Endothelial cell of umbilical vein (primary cell): ENCODE data around the gene RIBC2.

Source experiments
- EZH2 ChIP-seq: IDR thresholded peaks from 2 replicates; pipeline ENCODE4 v1.6.1; 2012; ENCODE audit warnings: borderline replicate concordance, low read depth, mild to moderate bottlenecking, moderate library complexity, low read length, inconsistent platforms; ENCODE audit not compliant: severe bottlenecking
- JUN ChIP-seq: IDR thresholded peaks from 2 replicates; pipeline ENCODE4 v1.6.1; 2011; ENCODE audit warnings: borderline replicate concordance, low read depth; ENCODE audit not compliant: insufficient read length, insufficient read depth
- POLR2A ChIP-seq: IDR thresholded peaks from 2 replicates; pipeline ENCODE4 v1.6.1; 2012; ENCODE audit warnings: low read depth, mild to moderate bottlenecking, control low read depth, low read length
- POLR2AphosphoS5 ChIP-seq: IDR thresholded peaks from 2 replicates; pipeline ENCODE4 v1.6.1; 2012; ENCODE audit warnings: low read depth, mild to moderate bottlenecking, control low read depth, low read length, moderate library complexity; ENCODE audit not compliant: insufficient read depth
- TF ChIP-seq, protein P1 (sequence below), 2 donors: IDR thresholded peaks; 1 replicate in 1 of 2; 2 replicates in 1 of 2; pipeline ENCODE4 v1.5.1; 2011; ENCODE audit warnings: low read length in 2 of 2, mild to moderate bottlenecking in 2 of 2, moderate library complexity in 2 of 2, control low read depth in 1 of 2, inconsistent platforms in 1 of 2, low read depth in 1 of 2; ENCODE audit not compliant: insufficient read depth in 1 of 2; ENCODE audit errors: extremely low read depth in 1 of 2
- TF ChIP-seq, protein P2 (sequence below): IDR thresholded peaks from 2 replicates; pipeline ENCODE4 v1.6.1; 2011; ENCODE audit not compliant: insufficient read depth, insufficient read length

DNA sequence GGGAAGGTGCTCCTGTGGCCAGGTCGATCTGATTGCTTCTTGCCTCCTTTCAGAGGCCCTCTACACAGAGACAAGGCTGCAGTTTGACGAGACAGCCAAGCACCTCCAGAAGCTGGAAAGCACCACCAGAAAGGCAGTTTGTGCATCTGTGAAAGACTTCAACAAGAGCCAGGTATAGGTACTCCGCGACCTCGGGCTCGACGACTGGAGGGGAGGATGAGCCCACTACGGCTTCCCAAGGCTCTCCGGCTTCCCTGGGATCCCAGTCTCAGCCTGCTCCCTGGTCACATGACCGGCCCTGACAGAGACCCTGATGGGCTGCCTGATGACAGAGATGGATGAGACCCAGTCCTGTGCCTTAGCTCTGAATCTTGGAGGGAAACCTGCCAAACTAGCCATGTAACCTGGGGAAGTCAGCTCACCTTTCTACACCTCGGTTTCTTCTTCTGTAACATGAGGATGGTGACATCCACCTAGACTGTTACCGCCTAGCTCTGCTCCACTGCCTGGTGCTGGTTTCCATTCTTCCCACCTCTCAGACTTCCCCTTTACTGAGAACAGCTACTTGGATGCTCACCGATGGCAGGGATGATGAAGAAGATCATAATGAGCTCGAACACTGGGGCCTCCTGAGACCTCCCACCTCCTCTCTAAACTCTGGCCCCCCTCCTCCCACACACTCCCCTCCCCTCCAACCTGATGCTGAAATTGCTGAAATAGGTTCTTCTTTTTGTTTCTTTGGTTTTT lies 8.9 kb downstream of the RIBC2 start:
- TF ChIP-seq POLR2AphosphoS5 (no peak), POLR2A (no peak), EZH2 (no peak), JUN (no peak)
- TF ChIP-seq, protein P1, sequence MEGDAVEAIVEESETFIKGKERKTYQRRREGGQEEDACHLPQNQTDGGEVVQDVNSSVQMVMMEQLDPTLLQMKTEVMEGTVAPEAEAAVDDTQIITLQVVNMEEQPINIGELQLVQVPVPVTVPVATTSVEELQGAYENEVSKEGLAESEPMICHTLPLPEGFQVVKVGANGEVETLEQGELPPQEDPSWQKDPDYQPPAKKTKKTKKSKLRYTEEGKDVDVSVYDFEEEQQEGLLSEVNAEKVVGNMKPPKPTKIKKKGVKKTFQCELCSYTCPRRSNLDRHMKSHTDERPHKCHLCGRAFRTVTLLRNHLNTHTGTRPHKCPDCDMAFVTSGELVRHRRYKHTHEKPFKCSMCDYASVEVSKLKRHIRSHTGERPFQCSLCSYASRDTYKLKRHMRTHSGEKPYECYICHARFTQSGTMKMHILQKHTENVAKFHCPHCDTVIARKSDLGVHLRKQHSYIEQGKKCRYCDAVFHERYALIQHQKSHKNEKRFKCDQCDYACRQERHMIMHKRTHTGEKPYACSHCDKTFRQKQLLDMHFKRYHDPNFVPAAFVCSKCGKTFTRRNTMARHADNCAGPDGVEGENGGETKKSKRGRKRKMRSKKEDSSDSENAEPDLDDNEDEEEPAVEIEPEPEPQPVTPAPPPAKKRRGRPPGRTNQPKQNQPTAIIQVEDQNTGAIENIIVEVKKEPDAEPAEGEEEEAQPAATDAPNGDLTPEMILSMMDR (IDR thresholded peaks at IDR 0.05; ENCODE audit: extremely low read depth in 1 of 2, insufficient read depth in 1 of 2, low read depth in 1 of 2, low read length in 2 of 2), result no peak
- TF ChIP-seq, protein P2, sequence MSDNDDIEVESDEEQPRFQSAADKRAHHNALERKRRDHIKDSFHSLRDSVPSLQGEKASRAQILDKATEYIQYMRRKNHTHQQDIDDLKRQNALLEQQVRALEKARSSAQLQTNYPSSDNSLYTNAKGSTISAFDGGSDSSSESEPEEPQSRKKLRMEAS, result no peak
